ES-I3 (cell line): ENCODE data around the gene PHF1.

Source experiments
- H3K36me3 ChIP-seq: 2 replicates; pipeline ENCODE4 v1.6.1; 2013; ENCODE audit warnings: mild to moderate bottlenecking, low read length, control low read depth, moderate library complexity; ENCODE audit not compliant: insufficient read depth
- H3K4me1 ChIP-seq: 2 replicates; pipeline ENCODE4 v1.6.1; 2013; ENCODE audit warnings: mild to moderate bottlenecking, control low read depth, low read length; ENCODE audit not compliant: insufficient read depth
- H3K9ac ChIP-seq: 2 replicates; pipeline ENCODE4 v1.6.1; 2013; ENCODE audit warnings: low read depth, mild to moderate bottlenecking, low read length, moderate library complexity
- H3K9me3 ChIP-seq: 2 replicates; pipeline ENCODE4 v1.6.1; 2013; ENCODE audit warnings: mild to moderate bottlenecking, low read length, moderate library complexity; ENCODE audit not compliant: control insufficient read depth, insufficient read depth

The PHF1 gene

DNA sequence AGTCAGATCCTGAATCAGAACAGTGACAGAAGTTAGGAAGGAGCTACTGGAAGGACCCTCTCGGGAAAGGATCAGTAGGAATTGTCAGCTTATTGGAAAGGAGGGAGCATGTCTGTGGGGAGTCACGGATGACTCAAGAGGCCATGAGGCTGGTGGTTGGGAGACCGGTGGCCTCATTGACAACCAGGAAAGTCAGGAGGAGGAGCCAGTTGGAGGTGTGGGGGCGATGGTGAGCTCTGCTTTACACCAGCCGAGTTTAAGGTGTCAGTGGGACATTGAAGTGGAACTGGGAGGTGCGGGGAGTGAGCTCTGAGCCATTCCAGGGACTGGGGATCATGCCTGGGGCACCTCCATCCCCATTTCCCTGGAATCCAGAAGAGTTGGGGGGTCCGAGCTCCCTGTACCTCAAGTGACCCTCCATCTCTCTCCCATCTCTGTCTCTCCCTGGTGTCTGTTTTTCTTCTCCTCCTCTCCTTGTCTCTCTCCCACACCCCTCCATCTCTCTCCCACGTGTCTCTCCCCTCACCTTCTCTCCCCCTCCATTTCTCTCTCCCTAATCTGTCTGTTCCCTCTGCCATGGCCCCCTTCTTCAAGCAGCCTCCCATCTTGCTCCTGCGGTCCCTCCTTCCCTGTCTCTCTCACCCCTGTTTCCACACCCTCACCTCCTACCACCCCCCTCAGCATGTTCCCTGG lies 29.3 kb downstream of the PHF1 start:
- H3K9ac ChIP-seq = no peak overlapping the region
- no peaks in the 10 kb centered on the region for H3K9me3 ChIP-seq
- no peaks in the 10 kb centered on the region for H3K4me1 ChIP-seq
- peaks cover 45% of the 10 kb centered on the region for H3K36me3 ChIP-seq

DNA sequence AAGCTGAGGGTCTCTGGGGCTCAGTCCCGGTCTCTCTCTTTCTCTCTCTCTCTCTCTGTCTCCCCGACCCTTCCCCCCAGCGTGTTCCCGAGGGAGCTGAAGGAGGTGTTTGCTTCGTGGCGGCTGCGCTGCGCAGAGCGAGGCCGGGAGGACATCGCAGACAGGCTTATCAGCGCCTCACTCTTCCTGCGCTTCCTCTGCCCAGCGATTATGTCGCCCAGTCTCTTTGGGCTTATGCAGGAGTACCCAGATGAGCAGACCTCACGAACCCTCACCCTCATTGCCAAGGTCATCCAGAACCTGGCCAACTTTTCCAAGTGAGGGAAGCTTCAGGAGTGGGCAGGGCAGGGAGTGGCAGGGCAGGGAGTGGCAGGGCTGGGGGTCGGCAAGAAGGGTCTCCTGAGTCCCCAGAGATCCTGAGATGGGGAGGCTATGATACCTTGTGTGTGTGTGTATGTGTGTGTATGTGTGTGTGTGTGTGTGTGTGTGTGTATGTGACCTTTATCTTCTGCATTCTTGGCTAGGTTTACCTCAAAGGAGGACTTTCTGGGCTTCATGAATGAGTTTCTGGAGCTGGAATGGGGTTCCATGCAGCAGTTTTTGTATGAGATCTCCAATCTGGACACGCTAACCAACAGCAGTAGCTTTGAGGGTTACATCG lies 30.0 kb downstream of the PHF1 start:
- H3K9ac ChIP-seq = no peak overlapping the region
- peaks cover 40% of the 10 kb centered on the region for H3K36me3 ChIP-seq
- no peaks in the 10 kb centered on the region for H3K9me3 ChIP-seq
- no peaks in the 10 kb centered on the region for H3K4me1 ChIP-seq

GRCh38 chr6:33441457-33441856 lies 30.6 kb downstream of the PHF1 start:
- Histone ChIP-seq H3K9ac (no peak overlapping the region), H3K9me3 (no peaks in the 10 kb centered on the region), H3K4me1 (no peaks in the 10 kb centered on the region), H3K36me3 (peaks cover 35% of the 10 kb centered on the region)

DNA sequence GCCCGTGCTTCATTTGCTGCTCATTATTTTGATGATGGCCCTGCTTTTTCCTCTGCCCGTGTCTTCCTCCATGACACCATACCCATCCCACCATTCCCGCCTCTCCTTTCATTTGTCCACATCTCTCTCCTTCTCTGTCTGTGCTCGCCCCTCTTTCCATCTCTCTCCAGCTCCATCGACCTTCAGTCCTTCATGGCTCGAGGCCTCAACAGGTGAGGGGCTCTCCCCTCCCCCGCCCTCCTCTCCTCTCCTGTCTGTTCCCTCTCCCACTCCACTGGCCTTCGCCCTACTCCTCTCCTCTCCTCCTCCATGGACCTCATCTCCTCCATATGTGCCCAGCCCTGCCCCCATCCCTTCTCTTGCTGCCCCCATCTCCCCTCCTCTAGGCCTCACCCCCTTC lies 31.5 kb downstream of the PHF1 start:
- Histone ChIP-seq H3K4me1 (no peaks in the 10 kb centered on the region), H3K9ac (no peak overlapping the region), H3K36me3 (peaks cover 32% of the 10 kb centered on the region), H3K9me3 (no peaks in the 10 kb centered on the region)

DNA sequence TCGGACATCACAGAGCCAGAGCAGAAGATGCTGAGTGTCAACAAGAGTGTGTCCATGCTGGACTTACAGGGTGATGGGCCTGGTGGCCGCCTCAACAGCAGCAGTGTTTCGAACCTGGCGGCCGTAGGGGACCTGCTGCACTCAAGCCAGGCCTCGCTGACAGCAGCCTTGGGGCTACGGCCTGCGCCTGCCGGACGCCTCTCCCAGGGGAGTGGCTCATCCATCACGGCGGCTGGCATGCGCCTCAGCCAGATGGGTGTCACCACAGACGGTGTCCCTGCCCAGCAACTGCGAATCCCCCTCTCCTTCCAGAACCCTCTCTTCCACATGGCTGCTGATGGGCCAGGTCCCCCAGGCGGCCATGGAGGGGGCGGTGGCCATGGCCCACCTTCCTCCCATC lies 32.2 kb downstream of the PHF1 start:
- Histone ChIP-seq H3K36me3 (peaks cover 36% of the 10 kb centered on the region), H3K9me3 (no peaks in the 10 kb centered on the region), H3K4me1 (no peaks in the 10 kb centered on the region), H3K9ac (no peak overlapping the region)

- no peak overlapping the region for H3K9ac ChIP-seq
- H3K9me3 ChIP-seq = no peaks in the 10 kb centered on the region
- peaks cover 33% of the 10 kb centered on the region for H3K36me3 ChIP-seq
- no peaks in the 10 kb centered on the region for H3K4me1 ChIP-seq
Measured at GRCh38 chr6:33443619-33444504, 33.0 kb downstream of the PHF1 start.

- peaks cover 35% of the 10 kb centered on the region for H3K36me3 ChIP-seq
- no peaks in the 10 kb centered on the region for H3K9me3 ChIP-seq
- H3K4me1 ChIP-seq = no peaks in the 10 kb centered on the region
- no peak overlapping the region for H3K9ac ChIP-seq
Measured at GRCh38 chr6:33445119-33445603, 34.3 kb downstream of the PHF1 start.

GRCh38 chr6:33446356-33446755 lies 35.5 kb downstream of the PHF1 start:
- Histone ChIP-seq H3K9me3 (no peaks in the 10 kb centered on the region), H3K4me1 (no peaks in the 10 kb centered on the region), H3K36me3 (peaks cover 35% of the 10 kb centered on the region), H3K9ac (no peak overlapping the region)

- Histone ChIP-seq H3K36me3 (peaks cover 25% of the 10 kb centered on the region), H3K9ac (no peak overlapping the region), H3K4me1 (no peaks in the 10 kb centered on the region; the same call in 1 of the 2 replicates)
Measured at GRCh38 chr6:33450434-33450833, 39.6 kb downstream of the PHF1 start.

DNA sequence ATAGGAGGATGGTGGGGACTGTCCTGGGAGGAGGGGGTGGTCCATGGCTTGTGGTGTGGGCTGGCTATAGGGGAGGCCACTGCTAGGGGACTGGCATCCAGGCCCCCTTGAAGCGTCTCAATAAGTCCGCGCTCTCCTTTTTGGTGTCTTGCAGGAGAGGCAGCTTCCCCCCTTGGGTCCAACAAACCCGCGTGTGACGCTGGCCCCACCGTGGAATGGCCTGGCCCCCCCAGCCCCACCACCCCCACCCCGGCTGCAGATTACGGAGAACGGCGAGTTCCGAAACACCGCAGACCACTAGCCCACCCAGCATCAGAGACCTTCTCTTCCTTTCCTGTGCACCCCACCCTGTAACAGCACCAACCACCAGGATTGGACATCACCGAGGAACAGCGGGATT lies 40.8 kb downstream of the PHF1 start:
- Histone ChIP-seq H3K36me3 (peaks cover 30% of the 10 kb centered on the region), H3K4me1 (no peaks in the 10 kb centered on the region; the same call in 1 of the 2 replicates), H3K9ac (no peak overlapping the region)

More at GRCh38 chr6:33450434-33450833, 39.6 kb downstream of the PHF1 start:
- no peaks in the 10 kb centered on the region for H3K9me3 ChIP-seq

GRCh38 chr6:33452496-33452895 lies 41.7 kb downstream of the PHF1 start:
- peaks cover 24% of the 10 kb centered on the region for H3K36me3 ChIP-seq
- no peaks in the 10 kb centered on the region; the same call in 1 of the 2 replicates for H3K4me1 ChIP-seq
- no peak overlapping the region for H3K9ac ChIP-seq
- H3K9me3 ChIP-seq = no peaks in the 10 kb centered on the region

More for the DNA sequence above, 40.8 kb downstream of the PHF1 start:
- no peaks in the 10 kb centered on the region for H3K9me3 ChIP-seq

- peak overlapping the region; percentile 81; the same call in 1 of the 2 replicates for H3K9ac ChIP-seq
- peaks cover 15% of the 10 kb centered on the region for H3K36me3 ChIP-seq
- H3K4me1 ChIP-seq = no peaks in the 10 kb centered on the region; the same call in 1 of the 2 replicates
- no peaks in the 10 kb centered on the region for H3K9me3 ChIP-seq
Measured at GRCh38 chr6:33453393-33454008, 42.7 kb downstream of the PHF1 start.

DNA sequence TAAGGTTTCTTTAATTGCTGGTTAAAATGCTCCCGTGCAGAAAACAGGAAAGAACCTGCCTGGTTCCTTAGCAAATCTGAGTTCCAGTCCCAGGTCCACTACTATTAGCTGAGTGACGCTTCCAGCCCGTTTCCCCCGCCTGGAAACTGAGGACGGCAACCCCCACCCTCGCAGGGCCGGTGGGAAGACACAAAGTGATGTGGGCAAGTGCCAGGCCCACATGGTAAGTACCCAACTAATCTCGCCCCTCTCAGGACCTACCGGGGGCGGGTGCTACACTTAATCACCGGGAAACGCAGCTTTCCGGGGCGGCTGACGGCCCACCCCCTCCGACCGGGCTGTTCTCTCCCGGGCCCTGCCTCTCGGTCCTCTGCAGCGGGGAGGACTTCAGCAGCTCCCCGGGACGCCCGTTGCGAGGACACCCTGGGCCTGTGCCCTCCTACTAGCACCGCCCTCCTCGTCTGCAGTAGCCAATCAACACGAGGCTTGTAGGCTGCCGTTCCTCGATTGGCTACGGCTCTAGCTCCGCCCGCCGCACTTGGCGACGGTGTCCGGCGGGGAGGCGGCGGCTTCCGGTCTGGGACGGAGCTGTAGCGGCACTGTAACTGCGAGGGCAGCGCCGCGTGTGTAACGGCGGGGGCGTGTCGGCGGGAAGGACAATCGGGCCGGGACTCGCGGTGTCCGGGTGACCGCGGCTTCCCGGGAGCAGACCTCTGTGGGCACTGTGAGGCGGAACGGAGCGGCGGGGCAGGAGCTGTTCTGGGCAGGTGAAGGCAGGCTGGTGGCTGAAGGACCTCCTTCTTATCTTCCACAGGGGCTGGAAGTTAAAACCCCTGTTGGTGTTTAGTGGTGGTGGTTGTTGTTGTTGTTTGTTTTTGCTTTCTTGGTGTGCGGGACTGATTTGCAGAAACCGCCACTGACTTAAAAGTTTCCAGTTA lies 43.5 kb downstream of the PHF1 start, which contains the start of gene ZBTB9:
ZBTB9 (plus strand) TSS at position 568 of the 938 bp plus-strand sequence. CDS start 525 bp downstream, outside the sequence.
- Histone ChIP-seq H3K36me3 (peaks cover 10% of the 10 kb centered on the region), H3K4me1 (no peaks in the 10 kb centered on the region; the same call in 1 of the 2 replicates), H3K9me3 (no peaks in the 10 kb centered on the region), H3K9ac (peak within 1 kb of the TSS; percentile 81)
